PFSK-1 (cell line): ENCODE data around the gene KCNJ16.

ENCODE experiments used
- FOXP2 ChIP-seq: optimal IDR thresholded peaks from 2 replicates; pipeline ENCODE3; 2011; ENCODE audit warnings: borderline replicate concordance, control low read depth, inconsistent platforms; ENCODE audit not compliant: insufficient read depth; ENCODE audit errors: extremely low read length, extremely low read depth
- POLR2AphosphoS5 ChIP-seq: IDR thresholded peaks from 2 replicates; pipeline ENCODE4 v1.6.1; 2012; ENCODE audit warnings: low read depth, mild to moderate bottlenecking, control low read depth, low read length, moderate library complexity
- SIN3A ChIP-seq: IDR thresholded peaks from 2 replicates; pipeline ENCODE4 v1.6.1; 2012; ENCODE audit warnings: mild to moderate bottlenecking, low read length, moderate library complexity, borderline replicate concordance; ENCODE audit not compliant: insufficient read depth
- TAF1 ChIP-seq: IDR thresholded peaks from 2 replicates; pipeline ENCODE4 v1.6.1; 2012; ENCODE audit warnings: low read length, control low read depth, borderline replicate concordance; ENCODE audit not compliant: insufficient read depth
- TF ChIP-seq, protein P1 (sequence below), 2 experiments: IDR thresholded peaks; 2 replicates each; pipeline versions ENCODE4 v1.6.1 to v1.8.0; 2011 to 2012; ENCODE audit warnings: low read depth in 2 of 2, low read length in 2 of 2, control low read depth in 1 of 2, inconsistent platforms in 1 of 2, mild to moderate bottlenecking in 1 of 2, moderate library complexity in 1 of 2; ENCODE audit not compliant: insufficient read depth in 1 of 2

The KCNJ16 gene

DNA sequence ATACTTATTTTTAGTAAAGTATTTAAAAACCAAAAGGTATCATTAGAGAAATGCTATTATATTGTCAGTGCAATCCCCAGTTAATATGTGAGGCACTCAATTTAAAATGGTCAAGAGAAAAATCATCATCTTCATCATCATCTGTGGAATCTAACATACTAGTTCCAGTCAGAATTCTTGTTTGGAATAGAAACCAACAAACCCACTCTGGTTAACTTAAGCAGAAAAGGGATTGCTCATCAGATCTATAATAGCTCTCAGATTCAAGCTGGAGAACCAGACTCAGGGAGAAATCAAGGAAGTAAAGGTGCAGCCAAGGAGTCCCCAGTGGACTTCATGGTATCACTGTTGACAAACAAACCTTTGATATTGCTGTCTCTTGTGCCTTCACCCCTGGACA, 43.7 kb upstream of the KCNJ16 start:
- no peak for TF ChIP-seq TAF1
- TF ChIP-seq SIN3A, result no peak
- TF ChIP-seq POLR2AphosphoS5, result no peak
- TF ChIP-seq FOXP2, result no peak
- TF ChIP-seq, protein P1, sequence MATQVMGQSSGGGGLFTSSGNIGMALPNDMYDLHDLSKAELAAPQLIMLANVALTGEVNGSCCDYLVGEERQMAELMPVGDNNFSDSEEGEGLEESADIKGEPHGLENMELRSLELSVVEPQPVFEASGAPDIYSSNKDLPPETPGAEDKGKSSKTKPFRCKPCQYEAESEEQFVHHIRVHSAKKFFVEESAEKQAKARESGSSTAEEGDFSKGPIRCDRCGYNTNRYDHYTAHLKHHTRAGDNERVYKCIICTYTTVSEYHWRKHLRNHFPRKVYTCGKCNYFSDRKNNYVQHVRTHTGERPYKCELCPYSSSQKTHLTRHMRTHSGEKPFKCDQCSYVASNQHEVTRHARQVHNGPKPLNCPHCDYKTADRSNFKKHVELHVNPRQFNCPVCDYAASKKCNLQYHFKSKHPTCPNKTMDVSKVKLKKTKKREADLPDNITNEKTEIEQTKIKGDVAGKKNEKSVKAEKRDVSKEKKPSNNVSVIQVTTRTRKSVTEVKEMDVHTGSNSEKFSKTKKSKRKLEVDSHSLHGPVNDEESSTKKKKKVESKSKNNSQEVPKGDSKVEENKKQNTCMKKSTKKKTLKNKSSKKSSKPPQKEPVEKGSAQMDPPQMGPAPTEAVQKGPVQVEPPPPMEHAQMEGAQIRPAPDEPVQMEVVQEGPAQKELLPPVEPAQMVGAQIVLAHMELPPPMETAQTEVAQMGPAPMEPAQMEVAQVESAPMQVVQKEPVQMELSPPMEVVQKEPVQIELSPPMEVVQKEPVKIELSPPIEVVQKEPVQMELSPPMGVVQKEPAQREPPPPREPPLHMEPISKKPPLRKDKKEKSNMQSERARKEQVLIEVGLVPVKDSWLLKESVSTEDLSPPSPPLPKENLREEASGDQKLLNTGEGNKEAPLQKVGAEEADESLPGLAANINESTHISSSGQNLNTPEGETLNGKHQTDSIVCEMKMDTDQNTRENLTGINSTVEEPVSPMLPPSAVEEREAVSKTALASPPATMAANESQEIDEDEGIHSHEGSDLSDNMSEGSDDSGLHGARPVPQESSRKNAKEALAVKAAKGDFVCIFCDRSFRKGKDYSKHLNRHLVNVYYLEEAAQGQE (IDR thresholded peaks at IDR 0.05; ENCODE audit: insufficient read depth in 1 of 2, low read depth in 2 of 2, low read length in 2 of 2), result no peak

DNA sequence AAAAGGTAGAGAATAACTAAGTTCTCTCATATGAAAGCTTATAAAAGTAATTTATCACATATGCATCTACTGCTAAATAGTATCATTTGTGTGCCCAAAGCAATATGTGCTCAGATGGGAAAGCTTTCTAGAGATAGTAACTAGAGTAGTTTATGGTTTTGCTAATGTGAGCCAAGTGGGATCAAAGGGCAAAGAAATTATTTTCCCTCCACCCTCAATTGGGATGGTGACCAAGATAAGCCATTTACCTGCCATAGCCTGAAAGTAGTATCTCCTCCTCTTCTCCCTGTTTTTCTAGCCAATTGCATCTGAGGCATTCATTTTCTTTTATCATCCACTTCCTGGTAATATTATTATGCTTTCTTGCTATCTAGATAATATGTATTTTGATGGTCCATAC, 41.9 kb upstream of the KCNJ16 start:
- TF ChIP-seq, protein P1 (IDR thresholded peaks at IDR 0.05; ENCODE audit: insufficient read depth in 1 of 2, low read depth in 2 of 2, low read length in 2 of 2), result no peak
- TF ChIP-seq TAF1 (no peak), POLR2AphosphoS5 (no peak), SIN3A (no peak), FOXP2 (no peak)

DNA sequence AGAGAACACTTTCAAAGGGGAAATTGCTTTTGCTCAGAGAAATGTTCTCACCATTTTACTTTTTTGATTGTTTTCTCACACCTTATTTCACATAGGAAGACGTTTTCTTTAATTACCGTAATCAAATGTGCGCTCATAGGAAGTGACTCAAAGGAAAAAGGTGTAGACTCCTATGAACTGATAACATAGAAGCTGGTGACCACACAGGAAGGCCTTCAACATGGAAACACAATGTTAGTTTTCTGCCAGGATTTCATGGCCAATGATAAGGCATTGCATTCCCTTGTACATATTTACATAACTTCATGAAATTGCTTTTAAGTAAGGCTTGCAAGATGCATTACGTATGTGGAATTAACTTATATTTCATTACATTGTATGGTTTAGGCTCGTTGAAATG, 40.9 kb upstream of the KCNJ16 start:
- TF ChIP-seq, protein P1 (IDR thresholded peaks at IDR 0.05; ENCODE audit: insufficient read depth in 1 of 2, low read depth in 2 of 2, low read length in 2 of 2), result no peak
- no peak for TF ChIP-seq TAF1
- TF ChIP-seq SIN3A, result no peak
- TF ChIP-seq POLR2AphosphoS5, result no peak
- TF ChIP-seq FOXP2, result no peak

DNA sequence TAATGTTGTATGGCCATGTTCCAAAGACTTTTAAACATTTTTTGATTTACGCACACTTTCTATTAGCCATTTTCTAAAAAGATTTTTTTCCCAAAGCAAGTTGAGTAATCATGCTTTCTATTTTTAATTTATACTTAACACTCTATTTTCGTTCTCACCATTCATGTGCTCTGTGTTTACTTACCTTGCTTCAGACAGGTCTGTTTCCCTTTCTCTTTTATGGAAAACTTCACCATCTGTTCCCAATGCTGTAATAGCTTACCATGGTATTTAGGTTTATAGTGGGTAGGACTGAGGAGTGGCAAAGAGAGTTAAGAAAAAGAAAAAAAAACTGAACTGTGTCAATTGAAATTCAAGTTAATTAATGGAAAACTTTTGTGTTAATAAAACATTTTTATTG, 37.5 kb upstream of the KCNJ16 start:
- TF ChIP-seq, protein P1 (IDR thresholded peaks at IDR 0.05; ENCODE audit: insufficient read depth in 1 of 2, low read depth in 2 of 2, low read length in 2 of 2), result no peak
- no peak for TF ChIP-seq TAF1
- TF ChIP-seq POLR2AphosphoS5, result no peak
- TF ChIP-seq FOXP2, result no peak
- no peak for TF ChIP-seq SIN3A

DNA sequence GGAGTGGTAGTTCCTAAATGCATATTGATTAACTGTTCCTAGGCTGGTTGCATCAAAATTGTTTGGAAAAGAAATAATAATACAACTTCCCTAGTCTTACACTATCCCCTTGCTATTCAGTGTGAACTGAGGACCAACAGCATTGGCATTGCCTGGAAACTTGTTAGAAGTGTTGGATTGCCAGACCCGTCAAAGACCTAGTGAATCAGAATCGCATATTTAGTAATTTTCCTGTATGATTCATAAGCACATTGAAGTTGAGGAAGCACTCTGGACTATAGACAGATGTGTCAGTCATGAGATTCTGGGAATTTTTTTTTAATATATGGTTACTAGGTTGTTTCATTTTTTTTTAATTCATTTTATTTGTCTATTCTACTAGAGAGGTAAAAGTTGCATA, 34.7 kb upstream of the KCNJ16 start:
- TF ChIP-seq, protein P1 (IDR thresholded peaks at IDR 0.05; ENCODE audit: insufficient read depth in 1 of 2, low read depth in 2 of 2, low read length in 2 of 2), result no peak
- TF ChIP-seq TAF1, result no peak
- TF ChIP-seq FOXP2, result no peak
- TF ChIP-seq POLR2AphosphoS5, result no peak
- TF ChIP-seq SIN3A, result no peak
